Ishikawa (cell line): ENCODE results near the gene DAW1.
A peak's percentile ranks its signal among the peaks of the same experiment; 100 is the strongest.

ENCODE experiments used
- CEBPB ChIP-seq: IDR thresholded peaks from 2 replicates; pipeline ENCODE4 v1.6.1; 2012
- CREB1 ChIP-seq: IDR thresholded peaks from 2 replicates; pipeline ENCODE4 v1.6.1; 2012; ENCODE audit warnings: low read depth
- EGR1 ChIP-seq: IDR thresholded peaks from 2 replicates; pipeline ENCODE4 v1.6.1; 2012
- EP300 ChIP-seq: IDR thresholded peaks from 2 replicates; pipeline ENCODE4 v1.6.1; 2012; ENCODE audit warnings: borderline replicate concordance
- FOXM1 ChIP-seq: IDR thresholded peaks from 2 replicates; pipeline ENCODE4 v1.6.1; 2012; ENCODE audit warnings: low read depth, borderline replicate concordance
- MAX ChIP-seq: IDR thresholded peaks from 2 replicates; pipeline ENCODE4 v1.6.1; 2012
- NFIC ChIP-seq: IDR thresholded peaks from 2 replicates; pipeline ENCODE4 v1.6.1; 2012
- RAD21 ChIP-seq: IDR thresholded peaks from 2 replicates; pipeline ENCODE4 v1.6.1; 2012; ENCODE audit warnings: low read depth
- TAF1 ChIP-seq: IDR thresholded peaks from 2 replicates; pipeline ENCODE4 v1.6.1; 2012; ENCODE audit warnings: low read depth, mild to moderate bottlenecking
- TCF12 ChIP-seq: IDR thresholded peaks from 2 replicates; pipeline ENCODE4 v1.6.1; 2012; ENCODE audit warnings: low read depth
- TEAD4 ChIP-seq: IDR thresholded peaks from 2 replicates; pipeline ENCODE4 v1.6.1; 2012
- USF1 ChIP-seq: IDR thresholded peaks from 2 replicates; pipeline ENCODE4 v1.6.1; 2012
- YY1 ChIP-seq: IDR thresholded peaks from 2 replicates; pipeline ENCODE4 v1.6.1; 2012; ENCODE audit warnings: low read depth
- ZBTB7A ChIP-seq: IDR thresholded peaks from 2 replicates; pipeline ENCODE4 v1.6.1; 2012; ENCODE audit warnings: low read depth
- TF ChIP-seq, protein P1 (sequence below): IDR thresholded peaks from 2 replicates; pipeline ENCODE4 v1.6.1; 2012; ENCODE audit warnings: low read depth, mild to moderate bottlenecking

The DAW1 gene

GRCh38 chr2:227853204-227853629, 18.2 kb upstream of the DAW1 start:
- no peak for TF ChIP-seq YY1
- peak; percentile 98 for TF ChIP-seq TCF12
- no peak for TF ChIP-seq ZBTB7A
- TF ChIP-seq EGR1 = peak; percentile 83
- TF ChIP-seq RAD21 = no peak
- peak; percentile 98 for TF ChIP-seq NFIC
- TF ChIP-seq TAF1 = no peak
- peak; percentile 46; the same call in 1 of the 2 replicates for TF ChIP-seq CEBPB
- TF ChIP-seq FOXM1 = peak; percentile 93
- peak; percentile 46; the same call in 1 of the 2 replicates for TF ChIP-seq MAX
- peak; percentile 95 for TF ChIP-seq TEAD4
- peak; percentile 97 for TF ChIP-seq EP300
- TF ChIP-seq CREB1 = peak; percentile 63; the same call in 1 of the 2 replicates

DNA sequence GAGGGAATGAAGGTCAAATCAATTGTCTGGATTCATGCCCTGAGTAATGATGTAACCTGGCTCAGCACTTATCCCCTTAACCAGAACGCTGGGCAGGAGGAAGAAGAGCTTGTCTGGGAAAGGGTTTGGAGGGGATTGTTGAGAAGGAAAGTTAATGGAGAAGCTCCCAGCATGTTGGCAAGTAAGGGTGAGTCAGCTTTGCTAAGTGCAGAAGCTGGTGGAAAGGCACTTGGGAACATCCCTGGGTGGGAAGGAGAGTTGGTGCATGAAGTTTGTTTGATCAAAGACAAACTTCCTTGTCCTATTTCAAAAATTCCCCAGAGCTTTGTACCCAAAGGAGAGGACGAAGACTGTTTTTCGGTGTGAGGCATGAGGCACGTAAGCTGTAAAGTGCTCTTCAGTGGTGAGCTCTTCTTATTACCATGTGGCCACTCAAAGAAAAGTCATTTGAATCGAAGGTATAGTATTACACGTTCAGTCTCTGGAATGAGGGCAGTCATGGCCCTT, 17.6 kb upstream of the DAW1 start:
- TF ChIP-seq TEAD4 (peak; percentile 21; the same call in 1 of the 2 replicates), YY1 (no peak), EP300 (peak; percentile 22; the same call in 1 of the 2 replicates), MAX (peak; percentile 90)

DNA sequence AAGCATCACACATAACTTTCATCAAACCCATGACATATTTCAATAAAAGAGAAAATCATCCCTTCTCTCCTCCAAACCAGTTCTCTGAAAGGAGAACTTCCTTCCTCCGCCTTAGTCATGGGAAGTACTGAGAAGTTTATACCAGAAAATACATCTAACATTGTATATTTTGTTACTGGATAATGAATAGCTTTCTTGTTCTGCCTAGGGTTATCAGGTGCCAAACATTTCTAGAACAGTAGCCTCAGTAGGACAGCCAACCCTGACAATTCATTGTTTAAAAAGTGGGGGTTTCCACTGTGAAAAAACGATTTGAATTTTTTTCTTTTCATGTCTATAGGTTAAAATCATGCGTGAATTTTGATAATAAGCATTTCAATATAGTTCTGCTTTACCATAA, 16.0 kb upstream of the DAW1 start:
- TF ChIP-seq CREB1 (no peak), MAX (no peak), TCF12 (no peak), NFIC (no peak), USF1 (no peak)

- TF ChIP-seq TCF12 (no peak), YY1 (no peak), MAX (no peak), ZBTB7A (no peak), FOXM1 (no peak), CEBPB (no peak), NFIC (no peak), USF1 (no peak), TAF1 (no peak), RAD21 (no peak), EP300 (no peak), EGR1 (no peak), TEAD4 (no peak), CREB1 (no peak)
- TF ChIP-seq, protein P1, sequence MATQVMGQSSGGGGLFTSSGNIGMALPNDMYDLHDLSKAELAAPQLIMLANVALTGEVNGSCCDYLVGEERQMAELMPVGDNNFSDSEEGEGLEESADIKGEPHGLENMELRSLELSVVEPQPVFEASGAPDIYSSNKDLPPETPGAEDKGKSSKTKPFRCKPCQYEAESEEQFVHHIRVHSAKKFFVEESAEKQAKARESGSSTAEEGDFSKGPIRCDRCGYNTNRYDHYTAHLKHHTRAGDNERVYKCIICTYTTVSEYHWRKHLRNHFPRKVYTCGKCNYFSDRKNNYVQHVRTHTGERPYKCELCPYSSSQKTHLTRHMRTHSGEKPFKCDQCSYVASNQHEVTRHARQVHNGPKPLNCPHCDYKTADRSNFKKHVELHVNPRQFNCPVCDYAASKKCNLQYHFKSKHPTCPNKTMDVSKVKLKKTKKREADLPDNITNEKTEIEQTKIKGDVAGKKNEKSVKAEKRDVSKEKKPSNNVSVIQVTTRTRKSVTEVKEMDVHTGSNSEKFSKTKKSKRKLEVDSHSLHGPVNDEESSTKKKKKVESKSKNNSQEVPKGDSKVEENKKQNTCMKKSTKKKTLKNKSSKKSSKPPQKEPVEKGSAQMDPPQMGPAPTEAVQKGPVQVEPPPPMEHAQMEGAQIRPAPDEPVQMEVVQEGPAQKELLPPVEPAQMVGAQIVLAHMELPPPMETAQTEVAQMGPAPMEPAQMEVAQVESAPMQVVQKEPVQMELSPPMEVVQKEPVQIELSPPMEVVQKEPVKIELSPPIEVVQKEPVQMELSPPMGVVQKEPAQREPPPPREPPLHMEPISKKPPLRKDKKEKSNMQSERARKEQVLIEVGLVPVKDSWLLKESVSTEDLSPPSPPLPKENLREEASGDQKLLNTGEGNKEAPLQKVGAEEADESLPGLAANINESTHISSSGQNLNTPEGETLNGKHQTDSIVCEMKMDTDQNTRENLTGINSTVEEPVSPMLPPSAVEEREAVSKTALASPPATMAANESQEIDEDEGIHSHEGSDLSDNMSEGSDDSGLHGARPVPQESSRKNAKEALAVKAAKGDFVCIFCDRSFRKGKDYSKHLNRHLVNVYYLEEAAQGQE = no peak
These were observed 14.7 kb upstream of the DAW1 start for GRCh38 chr2:227856697-227857096.

DNA sequence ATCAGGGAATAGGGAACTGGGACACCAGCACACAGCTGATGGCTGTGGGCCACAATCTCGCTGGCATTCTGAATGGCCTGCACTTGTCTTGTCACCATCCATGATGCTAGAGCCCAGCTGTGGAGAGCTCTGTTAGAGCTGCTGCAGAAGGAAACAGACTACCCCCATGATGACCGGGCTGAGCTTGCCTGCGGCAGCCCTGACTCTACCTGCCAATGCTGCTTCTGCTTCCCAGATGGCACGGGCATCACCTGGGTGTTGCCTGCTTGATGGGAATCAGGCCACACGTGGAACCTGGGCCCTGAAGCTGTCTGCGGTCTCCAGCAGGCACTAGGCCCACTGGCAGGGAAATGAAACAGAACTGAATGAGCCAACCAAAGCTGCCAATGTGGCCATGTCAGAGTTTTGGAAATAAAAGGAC, 11.2 kb upstream of the DAW1 start:
- TF ChIP-seq TCF12 = no peak
- TF ChIP-seq TEAD4 = no peak
- no peak for TF ChIP-seq TAF1
- TF ChIP-seq MAX = no peak
- no peak for TF ChIP-seq RAD21
- TF ChIP-seq USF1 = no peak
- no peak for TF ChIP-seq EP300
- TF ChIP-seq CEBPB = no peak
- TF ChIP-seq YY1 = no peak

DNA sequence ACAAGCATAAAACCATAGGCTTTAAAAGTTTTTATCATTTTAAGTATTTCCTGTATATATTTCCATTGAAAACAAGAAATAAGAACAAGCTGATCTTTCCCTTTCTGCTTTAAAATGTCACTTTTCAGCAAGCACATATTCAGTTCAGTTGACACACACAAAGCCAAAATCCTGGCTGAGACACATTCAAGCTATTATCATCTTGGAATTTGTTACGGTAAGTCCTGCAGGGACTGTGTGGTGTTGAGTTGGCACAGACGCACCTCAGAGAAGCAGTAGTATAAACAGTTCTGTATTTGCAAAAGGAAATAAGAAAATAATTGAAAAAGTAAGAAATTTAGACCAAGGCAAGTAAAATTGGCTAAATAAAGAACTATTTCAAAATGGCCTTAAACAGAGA, 10.4 kb upstream of the DAW1 start:
- TF ChIP-seq USF1 (no peak), TEAD4 (no peak)
- TF ChIP-seq, protein P1 = no peak
